Skin epidermis (tissue), 12 donors: ENCODE results near the gene COL6A1.

Experiments
- H3K27ac ChIP-seq, 21 experiments: fragments of 200-600 bp; sonication (generic) in 11 of 21; one replicate each; pipeline ENCODE4 v1.5.0; 2020; ENCODE audit warnings: mild to moderate bottlenecking in 3 of 21, inconsistent platforms in 2 of 21, moderate library complexity in 2 of 21
- H3K4me3 ChIP-seq, 7 experiments: fragments of 200-600 bp; sonication (generic) in 2 of 7; one replicate each; pipeline ENCODE4 v1.5.0; 2020; ENCODE audit warnings: inconsistent platforms in 2 of 7, mild to moderate bottlenecking in 2 of 7, moderate library complexity in 1 of 7

The COL6A1 gene

GRCh38 chr21:46052703-46053651 is 71.4 kb downstream of the COL6A1 start:
- H3K27ac ChIP-seq: peak overlapping the region in 20 of 21 experiments; percentile 6 to 91 (median 72)

GRCh38 chr21:46054031-46054430 is 72.5 kb downstream of the COL6A1 start:
- peak overlapping the region in 15 of 21 experiments; percentile 26 to 91 (median 68) for H3K27ac ChIP-seq
- H3K4me3 ChIP-seq: no peak overlapping the region

More at GRCh38 chr21:46052703-46053651, 71.4 kb downstream of the COL6A1 start:
- H3K4me3 ChIP-seq: no peak overlapping the region

DNA sequence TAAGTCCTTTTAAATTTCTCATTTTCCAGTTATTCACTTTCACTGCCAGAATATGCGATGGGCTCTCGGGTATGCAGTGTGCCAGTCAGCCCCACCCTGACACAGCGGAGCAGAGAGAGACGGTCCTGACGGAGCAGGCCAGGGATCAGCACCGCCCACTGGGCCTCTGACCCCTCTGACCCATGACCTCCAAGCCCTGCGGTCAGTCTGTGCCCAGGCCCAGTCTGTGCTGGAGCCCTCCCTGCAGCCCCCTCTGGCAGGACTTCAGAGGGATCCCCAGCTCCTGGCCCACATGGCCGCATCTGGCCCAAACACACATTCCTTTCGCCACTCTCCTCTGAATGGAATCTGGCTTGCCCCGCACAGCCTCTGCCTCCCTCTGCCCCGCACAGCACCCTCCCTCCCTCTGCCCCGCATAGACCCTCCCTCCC is 72.9 kb downstream of the COL6A1 start:
- Histone ChIP-seq H3K27ac (peak overlapping the region in 16 of 21 experiments; percentile 26 to 91 (median 60)), H3K4me3 (no peak overlapping the region)
